B cell (primary cell): ENCODE results near the gene MUTYH. TPM values are rescaled to one million over a fixed set of nuclear protein-coding genes. Genes with fewer than 3 reads are reported as not detected.

Source experiments
- ATAC-seq: fragments of 200-7000 bp; cut with Tn5 transposase; one replicate; pipeline ENCODE4 v1.10.0; 2021; ENCODE audit warnings: low read depth, mild to moderate bottlenecking, moderate number of reproducible peaks, moderate library complexity
- CTCF ChIA-PET: fragments of 350-600 bp; sonication (Branson Sonifier 250); formaldehyde crosslinking; loops from one replicate; lab custom pipeline; 2021; ENCODE audit warnings: antibody characterized with exemption, inconsistent platforms; lab: Charles Lee
- POLR2A ChIA-PET: fragments of 350-600 bp; sonication (Branson Sonifier 250); formaldehyde crosslinking; loops from one replicate; lab custom pipeline; 2021; ENCODE audit warnings: antibody characterized with exemption; lab: Charles Lee
- DNase-seq: peaks from one replicate; pipeline ENCODE4 v3.0.0; 2013
- H2AFZ ChIP-seq: 2 replicates; pipeline ENCODE4 v1.6.1; 2012; ENCODE audit warnings: mild to moderate bottlenecking, low read depth, low read length; ENCODE audit not compliant: insufficient read depth, poor library complexity, severe bottlenecking
- H3K27ac ChIP-seq, 2 donors: 1 replicate in 1 of 2; 2 replicates in 1 of 2; pipeline ENCODE4 v1.5.1; 2012 to 2013; ENCODE audit warnings: low read length in 2 of 2, mild to moderate bottlenecking in 2 of 2, moderate library complexity in 1 of 2
- H3K27me3 ChIP-seq, 4 experiments: fragments of 200-600 bp in 1 of 4; sonication (generic) in 1 of 4; replicated peaks in 1 of 4; 1 replicate in 2 of 4; 2 replicates in 2 of 4; pipeline versions ENCODE4 v1.6.1 to v1.7.0; 2013 to 2016; ENCODE audit warnings: low read length in 3 of 4, mild to moderate bottlenecking in 2 of 4, mixed read lengths in 1 of 4, moderate library complexity in 1 of 4; ENCODE audit not compliant: insufficient read depth in 4 of 4, control insufficient read depth in 3 of 4; ENCODE audit errors: control extremely low read depth in 1 of 4
- H3K36me3 ChIP-seq, 2 experiments: replicated peaks in 1 of 2; 1 replicate in 1 of 2; 2 replicates in 1 of 2; pipeline versions ENCODE4 v1.6.1 to v1.7.1; 2013; ENCODE audit warnings: low read length in 1 of 2; ENCODE audit not compliant: insufficient read depth in 2 of 2, control insufficient read depth in 1 of 2; ENCODE audit errors: control extremely low read depth in 1 of 2, extremely low read depth in 1 of 2
- H3K4me1 ChIP-seq, 2 donors: fragments of 200-600 bp in 1 of 2; sonication (generic) in 1 of 2; 1 replicate in 1 of 2; 2 replicates in 1 of 2; pipeline versions ENCODE4 v1.5.1 to v1.6.1; 2013 to 2017; ENCODE audit warnings: low read length in 2 of 2; ENCODE audit not compliant: control insufficient read depth in 2 of 2, insufficient read depth in 2 of 2
- H3K4me2 ChIP-seq: replicated peaks from 2 replicates; pipeline ENCODE3; 2012; ENCODE audit warnings: mild to moderate bottlenecking, low read depth, low read length; ENCODE audit not compliant: poor library complexity, severe bottlenecking
- H3K4me3 ChIP-seq, 5 experiments: fragments of 200-600 bp in 1 of 5; sonication (generic) in 1 of 5; 1 replicate in 3 of 5; 2 replicates in 2 of 5; pipeline versions ENCODE4 v1.5.1 to v1.7.0; 2011 to 2016; ENCODE audit warnings: low read length in 4 of 5, mild to moderate bottlenecking in 4 of 5, low read depth in 2 of 5, control low read depth in 1 of 5, moderate library complexity in 1 of 5; ENCODE audit not compliant: insufficient read depth in 1 of 5; ENCODE audit errors: control extremely low read depth in 1 of 5, extremely low read depth in 1 of 5
- H3K79me2 ChIP-seq: fragments of 200-600 bp; sonication (generic); one replicate; pipeline ENCODE4 v1.6.0; 2016; ENCODE audit warnings: low read length; ENCODE audit not compliant: control insufficient read depth, insufficient read depth
- H3K9ac ChIP-seq: fragments of 200-600 bp; sonication (generic); 2 replicates; pipeline ENCODE4 v1.6.1; 2017; ENCODE audit warnings: mild to moderate bottlenecking, low read length, moderate library complexity
- H3K9me3 ChIP-seq, 3 donors: one replicate each; pipeline versions ENCODE4 v1.6.1 to v1.7.1; 2013; ENCODE audit warnings: low read length in 2 of 3; ENCODE audit not compliant: control insufficient read depth in 2 of 3, insufficient read depth in 1 of 3; ENCODE audit errors: control extremely low read depth in 1 of 3
- H4K20me1 ChIP-seq: 2 replicates; pipeline ENCODE4 v1.6.0; 2012; ENCODE audit warnings: mild to moderate bottlenecking, low read length; ENCODE audit not compliant: insufficient read depth, control insufficient read depth, poor library complexity, severe bottlenecking
- H3K27ac Mint-ChIP-seq: one replicate; pipeline ENCODE4 v1.8.0; 2021; ENCODE audit warnings: mixed read lengths
- H3K27me3 Mint-ChIP-seq: one replicate; pipeline ENCODE4 v1.8.0; 2021; ENCODE audit warnings: mixed read lengths
- H3K4me1 Mint-ChIP-seq: one replicate; pipeline ENCODE4 v1.8.0; 2021; ENCODE audit warnings: mixed read lengths
- H3K4me3 Mint-ChIP-seq: one replicate; pipeline ENCODE4 v1.8.0; 2021; ENCODE audit warnings: mixed read lengths
- H3K9me3 Mint-ChIP-seq: one replicate; pipeline ENCODE4 v1.8.0; 2022; ENCODE audit warnings: mixed read lengths; ENCODE audit not compliant: insufficient read depth
- EZH2 ChIP-seq: IDR thresholded peaks from 2 replicates; pipeline ENCODE4 v1.6.1; 2012; ENCODE audit warnings: borderline replicate concordance, low read depth, mild to moderate bottlenecking, moderate library complexity, low read length; ENCODE audit not compliant: insufficient read depth, poor library complexity, severe bottlenecking
- WGBS: methylation state at CpG from one replicate; pipeline ENCODE4 v1.1.5; 2013; ENCODE audit warnings: missing lambda C conversion rate; ENCODE audit not compliant: insufficient coverage; 5-methylcytosine and 5-hydroxymethylcytosine counted together
- intact Hi-C: fragments of 100-400 bp; cut with micrococcal nuclease; formaldehyde crosslinking; loops from one replicate; pipeline ENCODE4 v1.10.0; 2022
- polyA plus RNA-seq: library from polyadenylated mRNA; depleted of rRNA; stranded (reverse); fragments of >200 nt; gene quantifications from 2 replicates; pipeline ENCODE4 v1.2.3, GENCODE V29; 2012
- total RNA-seq, 2 donors: library from RNA; stranded (reverse); fragments of 120-200 nt in 1 of 2; gene quantifications; 1 replicate in 1 of 2; 2 replicates in 1 of 2; pipeline versions ENCODE4 v1.2.3 to v1.2.4, GENCODE V29; 2013 to 2022
- TF ChIP-seq, protein P1 (sequence below): fragments of 200-600 bp; IDR thresholded peaks from one replicate; pipeline ENCODE4 v1.8.0; 2022; ENCODE audit warnings: antibody characterized with exemption, mild to moderate bottlenecking

MUTYH gene
- total and polyA plus RNA-seq, 2 donors (not counting 1 experiment from before 2014, with no cell fraction given): 65.0 to 68.5 TPM

DNA sequence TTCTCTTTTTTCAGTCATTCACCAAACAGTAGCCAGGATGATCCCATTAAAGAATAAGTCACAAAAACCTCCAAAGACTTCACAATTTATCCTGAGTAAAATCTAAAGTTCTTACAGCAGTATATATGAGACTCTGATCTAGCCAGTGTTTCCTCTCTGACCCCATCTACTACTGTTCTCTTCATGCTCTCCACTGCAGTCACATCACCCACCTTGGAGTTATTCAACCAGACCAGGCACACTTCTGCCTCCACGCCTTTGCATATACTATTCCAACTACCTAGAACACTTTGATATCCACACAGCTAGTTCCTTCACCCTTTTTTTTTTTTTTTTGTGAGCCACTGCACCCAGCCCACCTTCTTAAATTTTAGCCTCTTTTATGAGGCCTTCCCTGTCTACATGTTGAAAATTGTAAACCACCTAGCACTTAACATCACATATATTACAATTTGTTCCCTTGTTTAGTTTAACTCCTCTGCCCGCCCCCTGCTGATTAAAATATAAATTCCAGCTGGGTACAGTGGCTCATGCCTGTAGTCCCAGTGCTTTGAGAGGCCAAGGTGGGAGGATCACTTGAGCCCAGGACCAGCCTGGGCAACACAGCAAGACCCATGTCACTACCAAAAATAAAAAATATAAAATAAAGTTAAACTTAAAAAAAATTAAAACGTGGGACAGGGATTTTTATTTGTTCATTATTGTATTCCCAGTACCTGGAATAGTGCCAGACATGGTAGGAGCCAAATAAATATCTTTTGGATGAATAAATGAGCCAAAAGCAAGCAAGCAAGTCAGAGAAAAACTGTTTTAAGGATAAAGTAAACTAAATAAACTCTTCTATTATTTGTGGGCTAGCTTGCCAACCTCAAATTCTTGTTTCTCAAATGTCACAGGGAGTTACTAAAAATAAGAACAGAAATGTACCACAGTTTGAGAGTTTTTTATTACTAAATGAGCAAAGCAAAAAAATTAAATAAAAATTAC lies 35.2 kb upstream of the MUTYH start:
- ATAC-seq (no peak), DNase-seq (no peak)
- Mint-ChIP-seq H3K27me3 (no peaks in the 10 kb centered on the region), H3K4me3 (no peak overlapping the region), H3K9me3 (no peaks in the 10 kb centered on the region), H3K27ac (peak overlapping the region; percentile 29), H3K4me1 (peaks cover 38% of the 10 kb centered on the region)
- Histone ChIP-seq H3K4me3 (no peak overlapping the region), H3K27ac (peak overlapping the region in 1 of 2 donors; percentile 40), H3K79me2 (no peaks in the 10 kb centered on the region), H4K20me1 (no peaks in the 10 kb centered on the region), H3K9ac (no peak overlapping the region), H3K4me2 (peak overlapping the region; percentile 4), H3K27me3 (no peaks in the 10 kb centered on the region), H2AFZ (peak overlapping the region; percentile 6), H3K36me3 (no peaks in the 10 kb centered on the region), H3K9me3 (peaks cover 0 to 3% (median 0%) of the 10 kb centered on the region in 3 donors), H3K4me1 (peaks cover 25 to 33% of the 10 kb centered on the region in 2 donors)
- no peak for TF ChIP-seq EZH2
- TF ChIP-seq, protein P1, sequence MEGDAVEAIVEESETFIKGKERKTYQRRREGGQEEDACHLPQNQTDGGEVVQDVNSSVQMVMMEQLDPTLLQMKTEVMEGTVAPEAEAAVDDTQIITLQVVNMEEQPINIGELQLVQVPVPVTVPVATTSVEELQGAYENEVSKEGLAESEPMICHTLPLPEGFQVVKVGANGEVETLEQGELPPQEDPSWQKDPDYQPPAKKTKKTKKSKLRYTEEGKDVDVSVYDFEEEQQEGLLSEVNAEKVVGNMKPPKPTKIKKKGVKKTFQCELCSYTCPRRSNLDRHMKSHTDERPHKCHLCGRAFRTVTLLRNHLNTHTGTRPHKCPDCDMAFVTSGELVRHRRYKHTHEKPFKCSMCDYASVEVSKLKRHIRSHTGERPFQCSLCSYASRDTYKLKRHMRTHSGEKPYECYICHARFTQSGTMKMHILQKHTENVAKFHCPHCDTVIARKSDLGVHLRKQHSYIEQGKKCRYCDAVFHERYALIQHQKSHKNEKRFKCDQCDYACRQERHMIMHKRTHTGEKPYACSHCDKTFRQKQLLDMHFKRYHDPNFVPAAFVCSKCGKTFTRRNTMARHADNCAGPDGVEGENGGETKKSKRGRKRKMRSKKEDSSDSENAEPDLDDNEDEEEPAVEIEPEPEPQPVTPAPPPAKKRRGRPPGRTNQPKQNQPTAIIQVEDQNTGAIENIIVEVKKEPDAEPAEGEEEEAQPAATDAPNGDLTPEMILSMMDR: no peak
- ChIA-PET POLR2A (no interaction called here), CTCF (interaction anchor here (0.8 kb wide), 1 partner anchor 13 kb away, joined by 3 read pairs; no protein-coding TSS in a partner anchor)
- WGBS: 54% methylated on average over 2 of the region's 3 CpGs
- intact Hi-C loops: no loop called here
